NCI-H146 treated with DMSO at 0.1 percent for 48 hours (cell line): ENCODE measurements around the gene RARRES1.

ENCODE experiments used
- DNase-seq: peaks from one replicate; lab custom pipeline; 2025; ENCODE audit not compliant: unreplicated experiment; lab: John Stamatoyannopoulos, UW

RARRES1 gene

DNA sequence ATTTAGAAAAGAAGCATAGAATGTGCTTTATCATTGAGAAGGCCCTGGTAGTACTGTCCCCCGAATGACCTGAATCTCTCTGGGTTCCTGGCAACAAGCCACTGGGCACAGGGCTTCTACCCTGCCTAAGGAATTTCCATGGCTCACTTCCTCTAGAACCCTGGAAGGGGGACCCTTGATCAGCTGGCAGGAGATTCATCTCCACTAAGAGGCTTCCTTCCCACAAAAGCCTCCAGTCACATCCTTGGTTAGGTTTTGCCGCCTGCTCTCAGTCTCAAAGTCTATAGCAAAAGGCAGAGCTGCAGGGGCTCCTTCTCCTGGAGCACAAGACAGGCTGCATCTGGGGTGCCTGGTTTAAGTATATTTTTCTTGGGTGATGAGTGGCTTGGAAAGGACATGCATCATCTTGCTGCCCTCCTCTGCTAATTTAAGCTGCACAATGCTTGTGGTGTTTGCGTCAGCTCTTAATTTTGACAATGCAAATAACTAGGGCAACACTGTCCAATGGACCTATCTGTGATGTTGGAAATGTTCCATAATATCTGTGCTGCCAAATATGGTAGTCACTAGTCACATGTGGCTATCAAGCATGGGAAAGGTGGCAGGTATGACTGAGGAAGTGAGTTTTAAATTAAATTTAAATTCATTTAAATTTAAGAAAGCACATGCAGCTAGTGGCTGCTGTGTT, 33.4 kb upstream of the RARRES1 start:
- no peak for DNase-seq

- no peak for DNase-seq
These were observed 31.2 kb upstream of the RARRES1 start for GRCh38 chr3:158763421-158763820.

DNA sequence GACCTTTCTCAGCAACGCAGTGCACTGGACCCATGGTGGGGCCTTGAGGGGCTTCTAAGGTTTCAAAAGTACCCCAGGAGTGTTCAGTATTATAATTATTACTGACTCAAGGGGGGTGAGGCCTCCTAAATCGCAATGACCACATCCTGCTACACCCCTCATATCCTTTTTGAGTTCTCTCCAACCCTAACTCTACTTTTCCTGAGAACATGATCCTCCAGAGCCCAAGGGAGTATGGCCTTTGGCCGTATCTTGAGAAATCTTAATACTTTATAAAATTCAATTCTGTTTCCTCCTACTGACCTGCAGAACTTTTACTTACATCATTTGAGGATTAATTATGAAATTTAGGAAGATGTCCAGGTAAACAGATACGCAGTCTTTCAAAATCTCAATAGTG, 30.4 kb upstream of the RARRES1 start:
- no peak for DNase-seq

GRCh38 chr3:158761350-158761749, 29.1 kb upstream of the RARRES1 start:
- DNase-seq: no peak

- DNase-seq: no peak
These were observed 23.2 kb upstream of the RARRES1 start for GRCh38 chr3:158755421-158755820.

- DNase-seq: no peak
These were observed 21.6 kb upstream of the RARRES1 start for GRCh38 chr3:158753854-158754253.

DNA sequence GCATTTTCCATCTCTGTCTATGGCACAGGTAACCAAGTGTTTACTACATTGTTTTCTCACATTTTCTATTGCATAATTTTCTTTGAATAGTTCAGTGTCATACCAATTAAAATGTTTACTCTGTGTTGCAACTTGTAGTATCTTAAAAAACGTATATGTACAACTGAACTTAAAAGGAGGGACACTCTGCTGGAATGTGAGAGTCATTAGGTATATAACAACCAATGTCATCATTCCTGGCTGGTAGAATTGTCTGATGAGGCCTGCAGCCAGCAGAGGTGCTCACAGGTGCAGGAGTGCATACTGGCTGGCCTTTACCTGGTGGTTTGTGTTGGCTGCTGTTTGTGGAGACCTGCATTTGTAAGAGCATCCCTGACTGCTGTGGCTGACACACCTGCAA, 19.1 kb upstream of the RARRES1 start:
- no peak for DNase-seq

GRCh38 chr3:158750016-158750415, 17.8 kb upstream of the RARRES1 start:
- no peak for DNase-seq

DNA sequence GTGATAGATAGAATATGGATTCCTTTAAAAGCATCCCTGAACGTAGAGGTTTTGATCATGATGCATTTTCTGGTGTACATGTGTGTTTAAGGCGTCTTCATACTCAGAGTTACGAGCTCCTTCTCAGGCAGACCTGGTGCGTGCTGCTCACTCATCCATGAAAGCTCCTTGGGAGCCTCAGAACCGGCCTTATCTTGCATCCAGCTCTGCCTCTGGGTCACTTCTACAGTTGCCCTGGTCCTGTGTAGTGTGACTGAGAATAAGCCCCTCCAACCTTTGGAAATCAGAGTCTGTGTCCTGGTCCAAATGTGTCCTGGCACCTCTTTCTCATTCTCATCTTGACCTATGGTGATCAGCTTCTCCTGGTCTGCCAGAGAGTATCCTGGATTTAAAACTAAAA, 17.3 kb upstream of the RARRES1 start:
- no peak for DNase-seq

DNA sequence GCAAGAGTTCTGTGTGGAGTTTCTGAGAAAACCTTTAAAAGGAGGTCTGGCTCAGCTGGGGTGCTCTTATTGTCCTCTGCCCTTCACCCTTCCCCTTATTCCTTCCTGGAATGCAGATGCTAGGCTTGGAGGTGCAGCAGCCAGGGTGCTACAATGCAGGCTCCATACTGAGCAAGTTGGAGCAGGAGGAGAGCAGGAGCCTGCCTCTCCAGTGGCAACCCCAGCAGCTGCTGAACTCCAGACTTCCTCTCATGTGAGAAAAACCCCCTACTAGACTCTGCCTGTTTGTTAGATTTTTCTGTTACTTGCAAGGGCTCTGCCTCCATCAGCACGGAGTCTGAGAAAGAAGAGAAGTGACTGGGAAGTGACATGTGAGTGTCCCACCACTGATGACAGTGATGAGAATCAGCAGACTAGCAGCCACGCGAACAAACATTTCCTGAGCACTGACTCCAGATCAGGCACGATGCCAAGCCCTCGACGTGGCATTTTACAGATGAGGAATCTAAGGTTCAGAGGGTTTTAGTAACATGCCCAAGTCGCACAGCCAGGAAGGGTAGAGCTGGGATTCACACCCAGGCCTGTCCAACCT, 16.1 kb upstream of the RARRES1 start:
- DNase-seq: no peak

DNA sequence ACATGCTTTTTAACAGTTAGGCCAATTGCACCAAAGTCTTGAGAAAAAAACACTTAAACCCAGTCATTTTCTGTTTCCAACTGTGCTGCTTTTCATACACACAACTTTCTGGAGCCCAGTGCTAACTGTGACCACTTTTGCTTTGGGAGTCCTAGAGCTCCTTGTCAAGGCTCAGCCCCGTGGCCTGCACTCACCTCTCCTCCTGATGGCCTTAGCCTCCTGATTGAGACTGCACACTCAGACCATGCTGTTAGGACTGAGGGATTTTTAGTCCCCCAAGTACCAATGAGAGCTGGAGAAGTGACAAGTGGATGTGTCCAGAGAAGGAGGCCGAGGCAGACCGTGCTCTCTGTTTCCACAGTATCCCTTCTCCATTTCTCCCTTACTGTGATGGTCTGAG, 15.2 kb upstream of the RARRES1 start:
- no peak for DNase-seq

GRCh38 chr3:158745551-158745950, 13.3 kb upstream of the RARRES1 start:
- DNase-seq: no peak

- DNase-seq: no peak
These were observed 12.5 kb upstream of the RARRES1 start for GRCh38 chr3:158744567-158745288.

GRCh38 chr3:158743664-158744566, 11.7 kb upstream of the RARRES1 start:
- no peak for DNase-seq

GRCh38 chr3:158742871-158743663, 10.8 kb upstream of the RARRES1 start:
- DNase-seq: no peak

DNA sequence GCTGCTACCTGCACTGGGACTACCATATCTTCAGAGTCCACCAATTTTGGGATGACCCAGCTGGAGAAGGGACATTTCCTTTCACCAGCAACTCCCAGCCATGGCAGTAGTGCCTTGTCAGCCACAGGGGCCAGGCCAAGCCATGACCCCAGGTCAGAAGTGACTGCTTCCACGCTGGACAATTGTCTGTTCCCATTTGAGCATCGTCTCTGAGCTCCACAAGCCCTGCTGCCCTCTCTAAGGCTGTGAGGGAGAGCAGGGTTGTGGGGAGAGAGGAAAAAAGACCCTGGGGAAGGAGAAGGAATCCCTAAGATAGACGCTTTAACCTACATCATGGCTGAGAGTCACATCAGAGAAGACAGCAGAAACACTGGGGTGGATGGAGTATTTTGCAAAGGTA, 7.4 kb upstream of the RARRES1 start:
- DNase-seq: no peak

GRCh38 chr3:158739078-158739477, 6.8 kb upstream of the RARRES1 start:
- DNase-seq: no peak

DNA sequence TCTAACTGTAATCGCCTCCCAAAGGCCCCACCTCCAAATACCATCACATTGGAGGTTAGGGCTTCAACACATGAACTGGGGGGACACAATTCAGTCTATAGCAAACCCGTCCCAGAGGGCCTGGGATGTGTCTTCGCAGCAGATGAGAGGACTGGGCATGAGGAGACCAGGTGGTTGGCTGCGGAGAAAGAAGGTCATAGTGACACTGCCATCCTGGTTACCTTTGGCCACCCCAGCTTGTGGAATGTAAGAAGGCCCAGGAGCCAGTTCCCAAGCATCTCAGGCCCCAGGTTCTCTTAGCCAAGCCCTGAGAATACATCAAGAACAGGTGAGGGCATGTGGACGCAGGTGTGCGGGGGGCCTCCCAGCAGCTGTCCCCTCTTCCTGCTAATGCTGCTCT, 6.4 kb upstream of the RARRES1 start:
- DNase-seq: no peak

- DNase-seq: no peak
These were observed 5.8 kb upstream of the RARRES1 start for GRCh38 chr3:158737976-158738615.

DNA sequence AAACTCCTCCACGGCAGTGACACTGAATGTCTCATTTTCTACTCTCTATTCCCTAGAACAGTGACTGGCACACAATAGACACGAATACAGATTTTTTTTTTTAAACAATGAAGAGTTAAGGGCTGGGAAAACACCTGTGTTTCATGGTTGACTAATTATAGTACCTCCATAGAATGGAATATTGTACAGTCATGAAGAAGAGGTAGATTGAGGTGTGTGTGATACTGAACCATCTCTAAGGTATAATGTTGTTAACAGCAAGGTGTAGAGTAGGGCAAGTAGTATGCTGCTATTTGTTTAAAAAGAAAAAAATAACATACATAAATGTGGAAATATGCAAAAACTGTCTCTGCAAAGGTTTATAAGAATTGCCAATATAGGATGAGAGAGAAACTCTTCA, 5.2 kb upstream of the RARRES1 start:
- no peak for DNase-seq
